ENCODE measurements around the gene PNLIPRP3. TPM values are rescaled to one million over a fixed set of nuclear protein-coding genes. Genes with fewer than 3 reads are reported as not detected.
A peak's percentile ranks its signal among the peaks of the same experiment; 100 is the strongest.

PNLIPRP3 gene
- total RNA-seq, 4 donors from 2014 or later = 0.79 TPM; not detected in 3

DNA sequence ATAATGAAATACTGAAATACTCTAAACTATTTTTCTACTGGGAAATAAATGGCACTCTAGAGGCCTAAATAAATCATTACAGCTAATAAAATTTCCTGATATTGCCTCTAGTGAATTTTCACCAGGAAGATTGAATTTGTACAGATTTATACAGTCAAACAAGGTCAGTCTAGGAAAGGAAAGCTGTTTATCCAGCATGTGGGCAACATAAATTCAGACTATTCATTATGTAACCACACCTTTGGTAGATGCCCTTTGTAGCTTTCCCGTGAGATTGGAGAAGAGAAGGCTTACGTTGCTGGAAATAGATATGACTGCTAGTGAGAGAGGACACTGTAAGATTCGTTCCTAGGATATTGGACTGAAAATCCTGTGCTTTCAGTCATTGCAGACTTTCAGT lies 82.9 kb downstream of the PNLIPRP3 start:
- no peak overlapping the region for H3K4me3 ChIP-seq
- no peaks in the 10 kb centered on the region for H3K9me3 ChIP-seq
- in situ Hi-C loops (cut with MboI; ENCODE audit: low pct_ligation_motif_present in 1 of 4, low pct_unique_long_range_greater_than_20kb in 1 of 4, low sequenced_read_pairs in 3 of 4) = no loop called here
- H3K4me1 ChIP-seq = no peaks in the 10 kb centered on the region
- no peak for TF ChIP-seq POLR2AphosphoS5 (IDR thresholded peaks at IDR 0.05)
- H3K27ac ChIP-seq = no peak overlapping the region
- no peak for DNase-seq
- intact Hi-C loops (cut with DNase I; ENCODE audit: low total_unique reads) = no loop called here
- 45 to 50% methylated on average over 3 of the region's 3 CpGs for WGBS, 2 donors (ENCODE audit: low coverage in 1 of 2)
- H3K36me3 ChIP-seq = no peaks in the 10 kb centered on the region
- H3K27me3 ChIP-seq = no peaks in the 10 kb centered on the region

DNA sequence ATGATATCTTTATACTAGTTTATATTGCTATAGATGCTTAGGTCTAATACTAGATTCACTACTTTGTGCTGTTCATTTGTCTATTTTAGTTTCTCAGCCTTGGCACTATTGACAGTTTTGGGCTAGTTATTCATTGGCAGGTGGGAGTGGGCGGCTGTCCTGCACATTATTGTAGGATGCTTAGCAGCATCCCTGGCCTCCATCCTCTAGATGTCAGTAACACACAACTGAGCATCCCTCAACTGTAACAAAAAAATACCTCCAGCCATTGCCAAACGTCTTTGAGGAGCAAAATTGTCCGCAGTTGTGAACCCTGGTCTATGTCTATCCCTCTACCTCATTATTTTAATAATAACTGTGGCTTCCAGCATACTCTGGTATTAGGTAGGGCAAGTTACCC lies 83.7 kb downstream of the PNLIPRP3 start:
- Histone ChIP-seq H3K27me3 (no peaks in the 10 kb centered on the region), H3K27ac (no peak overlapping the region), H3K36me3 (no peaks in the 10 kb centered on the region), H3K4me3 (no peak overlapping the region), H3K4me1 (no peaks in the 10 kb centered on the region), H3K9me3 (no peaks in the 10 kb centered on the region)
- TF ChIP-seq POLR2A (IDR thresholded peaks at IDR 0.05) (no peak), EP300 (IDR thresholded peaks at IDR 0.05; ENCODE audit: low read depth) (no peak), POLR2AphosphoS5 (IDR thresholded peaks at IDR 0.05) (no peak)
- TF ChIP-seq, protein P1, sequence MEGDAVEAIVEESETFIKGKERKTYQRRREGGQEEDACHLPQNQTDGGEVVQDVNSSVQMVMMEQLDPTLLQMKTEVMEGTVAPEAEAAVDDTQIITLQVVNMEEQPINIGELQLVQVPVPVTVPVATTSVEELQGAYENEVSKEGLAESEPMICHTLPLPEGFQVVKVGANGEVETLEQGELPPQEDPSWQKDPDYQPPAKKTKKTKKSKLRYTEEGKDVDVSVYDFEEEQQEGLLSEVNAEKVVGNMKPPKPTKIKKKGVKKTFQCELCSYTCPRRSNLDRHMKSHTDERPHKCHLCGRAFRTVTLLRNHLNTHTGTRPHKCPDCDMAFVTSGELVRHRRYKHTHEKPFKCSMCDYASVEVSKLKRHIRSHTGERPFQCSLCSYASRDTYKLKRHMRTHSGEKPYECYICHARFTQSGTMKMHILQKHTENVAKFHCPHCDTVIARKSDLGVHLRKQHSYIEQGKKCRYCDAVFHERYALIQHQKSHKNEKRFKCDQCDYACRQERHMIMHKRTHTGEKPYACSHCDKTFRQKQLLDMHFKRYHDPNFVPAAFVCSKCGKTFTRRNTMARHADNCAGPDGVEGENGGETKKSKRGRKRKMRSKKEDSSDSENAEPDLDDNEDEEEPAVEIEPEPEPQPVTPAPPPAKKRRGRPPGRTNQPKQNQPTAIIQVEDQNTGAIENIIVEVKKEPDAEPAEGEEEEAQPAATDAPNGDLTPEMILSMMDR (IDR thresholded peaks at IDR 0.05) = no peak
- no peak for DNase-seq
- WGBS, 2 donors (ENCODE audit: low coverage in 1 of 2) = 14 to 50% methylated on average over 2 to 3 of the region's 3 CpGs
- intact Hi-C loops (cut with DNase I; ENCODE audit: low total_unique reads) (no loop called here), in situ Hi-C loops (cut with MboI; ENCODE audit: low pct_ligation_motif_present in 1 of 4, low pct_unique_long_range_greater_than_20kb in 1 of 4, low sequenced_read_pairs in 3 of 4) (no loop called here)

DNA sequence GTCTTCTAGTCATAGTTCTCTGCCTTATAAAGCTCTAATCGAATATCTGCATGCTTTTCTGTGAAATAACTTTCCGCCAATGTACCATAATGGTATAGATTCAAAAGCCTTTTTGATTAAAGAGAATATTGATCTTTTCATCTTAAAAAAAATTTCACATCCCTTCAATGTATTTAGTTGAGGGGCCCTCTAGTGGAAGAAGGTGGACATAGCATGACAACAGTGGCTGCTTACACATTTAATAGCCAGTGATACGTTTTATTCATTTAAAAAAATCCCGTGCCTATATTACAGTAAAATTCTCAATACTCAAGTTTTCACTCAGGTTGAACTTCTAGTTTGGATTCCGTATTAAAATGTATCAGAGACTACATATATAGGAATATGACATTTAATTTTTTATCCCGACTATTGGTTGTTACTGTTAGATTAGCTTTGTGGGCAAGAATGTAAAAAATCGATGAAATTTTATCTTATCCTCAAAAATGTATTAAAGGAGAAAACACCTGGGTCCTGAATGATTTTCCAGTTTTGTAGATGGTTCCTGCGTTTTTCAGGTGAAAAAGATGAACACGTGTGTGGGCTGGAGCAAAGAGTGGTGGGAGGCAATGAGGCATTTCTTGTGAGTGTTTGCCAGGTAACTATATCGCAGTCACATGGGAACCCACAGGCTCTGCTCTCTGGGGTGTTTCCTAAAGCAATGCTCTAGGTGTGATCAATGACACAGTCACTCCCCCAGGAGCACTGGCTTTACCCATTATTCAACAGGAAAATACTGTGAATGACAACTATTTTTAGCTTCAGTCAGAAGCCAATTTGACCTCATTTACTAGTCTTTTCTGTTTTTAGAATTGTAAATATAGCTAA lies 94.0 kb downstream of the PNLIPRP3 start:
- Histone ChIP-seq H3K27me3 (no peaks in the 10 kb centered on the region), H3K36me3 (no peaks in the 10 kb centered on the region), H3K9me3 (no peaks in the 10 kb centered on the region), H3K4me1 (no peaks in the 10 kb centered on the region), H3K27ac (no peak overlapping the region), H3K4me3 (no peak overlapping the region)
- intact Hi-C loops (cut with DNase I; ENCODE audit: low total_unique reads) = no loop called here
- 36% methylated on average over 10 of the region's 10 CpGs for WGBS, 2 donors (ENCODE audit: low coverage in 1 of 2)
- in situ Hi-C loops (cut with MboI; ENCODE audit: low pct_ligation_motif_present in 1 of 4, low pct_unique_long_range_greater_than_20kb in 1 of 4, low sequenced_read_pairs in 3 of 4) = no loop called here
- TF ChIP-seq, protein P1 (IDR thresholded peaks at IDR 0.05) = peak; percentile 50 to 84 (median 80)
- TF ChIP-seq POLR2A (IDR thresholded peaks at IDR 0.05) = no peak
- DNase-seq = peak; percentile 17

DNA sequence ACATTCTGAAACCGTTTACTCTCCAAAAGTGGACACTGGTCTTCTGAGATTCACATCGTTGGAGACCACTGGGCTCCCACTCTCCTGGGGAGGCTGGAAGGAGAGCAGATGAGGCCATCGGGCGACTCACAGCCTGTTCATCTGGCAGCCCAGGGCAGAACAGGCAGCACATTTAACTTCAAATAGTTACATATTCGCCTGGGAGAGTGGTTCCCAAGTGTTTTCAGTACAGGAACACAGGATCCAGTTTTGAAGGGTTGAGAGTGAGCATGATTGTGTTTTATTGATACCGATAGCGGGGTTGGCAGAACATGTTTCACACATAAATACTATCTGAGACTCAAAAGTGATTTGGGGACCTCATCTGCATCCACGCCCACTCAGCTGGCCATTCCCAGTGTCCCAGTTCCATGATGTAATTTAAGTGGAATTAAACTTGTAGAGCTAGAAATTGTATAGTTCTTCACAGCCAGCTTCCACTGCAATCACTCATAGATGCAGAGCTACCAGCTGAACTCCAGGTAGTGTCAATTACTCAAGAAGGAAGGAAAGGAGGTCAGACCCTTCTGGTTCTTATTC lies 95.2 kb downstream of the PNLIPRP3 start:
- Histone ChIP-seq H3K36me3 (no peaks in the 10 kb centered on the region), H3K4me1 (no peaks in the 10 kb centered on the region), H3K4me3 (no peak overlapping the region), H3K9me3 (no peaks in the 10 kb centered on the region), H3K27ac (no peak overlapping the region), H3K27me3 (no peaks in the 10 kb centered on the region)
- intact Hi-C loops (cut with DNase I; ENCODE audit: low total_unique reads) (no loop called here), in situ Hi-C loops (cut with MboI; ENCODE audit: low pct_ligation_motif_present in 1 of 4, low pct_unique_long_range_greater_than_20kb in 1 of 4, low sequenced_read_pairs in 3 of 4) (no loop called here)
- WGBS, 2 donors (ENCODE audit: low coverage in 1 of 2) = 71 to 74% methylated on average over 5 to 8 of the region's 8 CpGs
- TF ChIP-seq EP300 (IDR thresholded peaks at IDR 0.05; ENCODE audit: low read depth) (no peak), POLR2AphosphoS5 (IDR thresholded peaks at IDR 0.05) (no peak), POLR2A (IDR thresholded peaks at IDR 0.05) (no peak)
- TF ChIP-seq, protein P1 (IDR thresholded peaks at IDR 0.05) = no peak
- DNase-seq = no peak

Data from transverse colon (tissue), 4 donors.